ENCODE results near the gene ZNHIT2. TPM values are rescaled to one million over a fixed set of nuclear protein-coding genes. Genes with fewer than 3 reads are reported as not detected.
"Not testable (repeated sequence)": the region's sequence is repeated elsewhere in the genome, so short reads cannot be mapped to it uniquely, and the experiment has no call there.

The ZNHIT2 gene
- total and polyA plus RNA-seq, 10 of the 15 experiments (the other 5 are each of a cell fraction or from before 2014, with no cell fraction given): 0.24 to 20.4 (median 15.5) TPM; not detected in 1

GRCh38 chr11:65150509-65151299, 33.2 kb upstream of the ZNHIT2 start (continued):
- TF ChIP-seq CEBPZ (IDR thresholded peaks at IDR 0.05; ENCODE audit: low read depth, low read length) (no peak), RB1 (IDR thresholded peaks at IDR 0.05; ENCODE audit: borderline replicate concordance) (no peak), MTA2 (IDR thresholded peaks at IDR 0.05; ENCODE audit: low read depth) (no peak), JUNB (IDR thresholded peaks at IDR 0.05) (peak; percentile 37; the same call in 1 of the 2 replicates), POU2F2 (IDR thresholded peaks at IDR 0.05; ENCODE audit: borderline replicate concordance, low read depth, low read length) (no peak), POLR2A (IDR thresholded peaks at IDR 0.05; ENCODE audit: low read depth, low read length) (peak; percentile 40; the same call in 1 of the 2 replicates), PKNOX1 (IDR thresholded peaks at IDR 0.05) (no peak), RFX5 (IDR thresholded peaks at IDR 0.05; ENCODE audit: low read depth, low read length) (no peak), RUNX3 (IDR thresholded peaks at IDR 0.05; ENCODE audit: low read length) (peak; percentile 58)

GRCh38 chr11:65150131-65150508, 32.6 kb upstream of the ZNHIT2 start:
- H3K36me3 ChIP-seq (ENCODE audit: control insufficient read depth in 2 of 2, insufficient read depth in 2 of 2, low read length in 1 of 2); in situ Hi-C loops (cut with MboI); H2AFZ ChIP-seq (ENCODE audit: control insufficient read depth, low read depth, low read length); H3K4me3 ChIP-seq; H4K20me1 ChIP-seq (ENCODE audit: control insufficient read depth, insufficient read depth); ATAC-seq; H3K27ac ChIP-seq (ENCODE audit: control insufficient read depth, insufficient read depth); H3K27me3 ChIP-seq (replicated peaks in 1 of 2; ENCODE audit: control insufficient read depth in 2 of 2, insufficient read depth in 2 of 2, low read length in 1 of 2); RAD21 ChIA-PET (ENCODE audit: unreplicated experiment); H3K9ac ChIP-seq (ENCODE audit: control insufficient read depth, insufficient read depth, low read length); H3K79me2 ChIP-seq (ENCODE audit: control insufficient read depth, insufficient read depth, low read length); DNase-seq (ENCODE audit: low read depth, low spot score); intact Hi-C loops (cut with micrococcal nuclease; ENCODE audit: unreplicated experiment); H3K9me3 ChIP-seq (replicated peaks; ENCODE audit: control insufficient read depth, insufficient read depth, low read length); FAIRE-seq; BruUV-seq (replicated peaks): not testable (repeated sequence)
- POLR2A ChIA-PET: interaction anchor here (0.6 kb wide), 1 partner anchor 13 kb away, joined by 5 read pairs; no protein-coding TSS in a partner anchor
- WGBS (ENCODE audit: insufficient coverage, insufficient replicate concordance, low lambda C conversion rate, missing lambda C conversion rate): 90% methylated on average over 10 of the region's 10 CpGs
- peak overlapping the region; percentile 91 for H3K4me2 ChIP-seq (ENCODE audit: control insufficient read depth, insufficient read depth)
- CTCF ChIA-PET: interaction anchor here (0.7 kb wide), 1 partner anchor 187 kb away, joined by 3 read pairs; no protein-coding TSS in a partner anchor
- SMC1A ChIA-PET (ENCODE audit: uncharacterized antibody, unreplicated experiment): interaction anchor here (0.6 kb wide), 1 partner anchor 17 kb away, joined by 3 read pairs; no protein-coding TSS in a partner anchor
- H3K4me1 ChIP-seq (ENCODE audit: control insufficient read depth, insufficient read depth, low read length): peaks cover 29% of the 10 kb centered on the region

Measured in GM12878 (cell line).